Left kidney (tissue), 8 donors: ENCODE measurements around the gene PPOX. TPM values are rescaled to one million over a fixed set of nuclear protein-coding genes. Genes with fewer than 3 reads are reported as not detected.

Experiments
- DNase-seq: peaks from one replicate; pipeline ENCODE4 v3.0.0-alpha.2; 2013
- long read RNA-seq, 8 donors: transcript quantifications; one replicate each; lab custom pipeline, GENCODE V29; 2026
- polyA plus RNA-seq: library from polyadenylated mRNA; unstranded; fragments of 120-200 nt; gene quantifications from one replicate; pipeline ENCODE4 v1.2.1, GENCODE V29; 2013; ENCODE audit not compliant: insufficient read length

The PPOX gene
- polyA plus RNA-seq = 46.6 TPM
- long read RNA-seq, donor 1, partial matches to known transcripts = 0 of 10 reads
- long read RNA-seq, donor 1, other reads (novel, unspliced or antisense) = 6 of 10 reads
- long read RNA-seq, donor 2, partial matches to known transcripts = 21 of 27 reads
- long read RNA-seq, donor 2, other reads (novel, unspliced or antisense) = 0 of 27 reads
- long read RNA-seq, donor 3, partial matches to known transcripts = 23 of 30 reads
- long read RNA-seq, donor 3, other reads (novel, unspliced or antisense) = 0 of 30 reads
- long read RNA-seq, donor 4 = 0 reads
- long read RNA-seq, donor 5, transcript PPOX-202 (13 exons, 1,740 nt) = major isoform, 6 of 78 reads
- long read RNA-seq, donor 5, partial matches to known transcripts = 45 of 78 reads
- long read RNA-seq, donor 5, other reads (novel, unspliced or antisense) = 25 of 78 reads
- long read RNA-seq, donor 6, partial matches to known transcripts = 16 of 32 reads
- long read RNA-seq, donor 6, other reads (novel, unspliced or antisense) = 14 of 32 reads
- long read RNA-seq, donor 7, transcript PPOX-206 (2 exons, 784 nt) = major isoform, 5 of 25 reads
- long read RNA-seq, donor 7, partial matches to known transcripts = 13 of 25 reads
- long read RNA-seq, donor 7, other reads (novel, unspliced or antisense) = 0 of 25 reads
- long read RNA-seq, donor 8, partial matches to known transcripts = 0 of 1 reads
- long read RNA-seq, donor 8, other reads (novel, unspliced or antisense) = 0 of 1 reads

DNA sequence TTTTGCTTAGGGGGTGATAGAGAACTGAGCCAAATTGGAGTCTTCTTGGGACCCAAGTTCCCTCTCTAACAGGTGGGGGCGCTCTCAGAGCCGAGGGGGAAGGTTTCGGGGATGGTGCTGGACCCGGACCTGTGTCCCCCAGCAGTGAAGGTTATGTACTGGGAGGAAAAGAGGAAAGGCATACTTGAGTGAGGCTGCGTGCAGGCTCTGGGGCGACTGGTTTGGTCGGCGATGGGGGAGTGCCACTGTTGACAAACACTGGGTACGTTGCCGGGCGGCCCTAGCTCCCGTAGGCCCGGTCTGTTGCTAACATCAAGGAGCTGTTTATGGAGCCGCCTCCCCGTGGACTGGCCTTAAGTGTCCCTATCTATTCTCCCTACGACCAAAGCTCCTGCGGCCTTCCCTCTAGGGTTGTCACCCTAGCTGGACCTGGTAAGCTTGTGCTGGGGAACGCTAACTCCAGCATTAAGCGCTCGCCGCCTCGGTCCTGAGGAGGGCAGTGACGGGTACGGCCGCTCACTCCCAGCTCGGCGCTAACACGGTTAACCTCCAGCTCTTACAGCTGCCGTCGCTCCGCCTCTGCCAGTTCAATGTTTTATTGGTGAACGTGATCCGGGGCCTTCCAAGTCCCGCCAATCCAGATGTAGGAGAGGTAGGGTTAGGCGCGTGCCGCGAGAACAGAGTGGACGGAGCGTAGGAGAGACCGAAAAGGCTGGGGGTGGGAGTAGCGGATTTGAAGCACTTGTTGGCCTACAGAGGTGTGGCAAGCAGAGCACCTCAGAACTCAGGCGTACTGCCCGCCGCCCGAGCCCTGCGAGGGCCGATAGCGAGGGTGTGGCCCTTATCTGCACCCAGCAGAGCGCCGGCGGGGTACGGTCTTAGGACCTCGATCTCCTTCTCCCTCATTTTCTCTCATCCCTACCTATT, at the start of gene PPOX:
TSS of gene PPOX (plus strand) at position 685 of the 927 bp plus-strand sequence. CDS start 422 bp downstream, outside the sequence.
- peak; percentile 97 for DNase-seq

- peak; percentile 83 for DNase-seq
These were observed 48.3 kb upstream of the PPOX start, which contains the start of the genes NIT1 and PFDN2 for GRCh38 chr1:161117759-161118581. Gene NIT1, plus strand, starts transcription at chr1:161118105. Its CDS starts 72 bp downstream, at chr1:161118177. Gene PFDN2, minus strand, starts transcription at chr1:161118037. Its CDS starts 11 bp downstream, at chr1:161118026.

- DNase-seq = peak; percentile 41
These were observed 46.9 kb upstream of the PPOX start for GRCh38 chr1:161119092-161119903.

- no peak for DNase-seq
These were observed 45.1 kb upstream of the PPOX start for GRCh38 chr1:161121042-161121650.

GRCh38 chr1:161121834-161122233, 44.4 kb upstream of the PPOX start:
- DNase-seq = no peak

DNA sequence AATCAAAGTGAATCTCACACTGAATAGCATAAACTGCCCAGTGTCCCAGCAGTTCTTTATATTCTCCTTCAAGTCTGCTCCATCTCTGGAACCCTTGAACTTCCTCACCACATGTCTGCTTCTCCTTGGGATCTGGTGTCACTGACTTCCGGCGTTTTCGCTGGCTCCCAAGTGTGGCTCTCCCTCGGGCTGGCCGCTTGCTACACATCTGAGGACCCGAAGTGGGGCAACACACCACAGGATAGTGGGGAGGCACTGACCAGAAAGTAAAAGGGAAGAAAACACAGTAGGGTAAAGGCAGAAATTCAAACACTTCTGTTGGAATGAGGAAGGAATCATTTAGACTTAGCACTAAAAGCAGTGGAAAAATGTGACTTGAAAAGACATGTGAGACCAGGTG, 43.3 kb upstream of the PPOX start:
- no peak for DNase-seq

DNA sequence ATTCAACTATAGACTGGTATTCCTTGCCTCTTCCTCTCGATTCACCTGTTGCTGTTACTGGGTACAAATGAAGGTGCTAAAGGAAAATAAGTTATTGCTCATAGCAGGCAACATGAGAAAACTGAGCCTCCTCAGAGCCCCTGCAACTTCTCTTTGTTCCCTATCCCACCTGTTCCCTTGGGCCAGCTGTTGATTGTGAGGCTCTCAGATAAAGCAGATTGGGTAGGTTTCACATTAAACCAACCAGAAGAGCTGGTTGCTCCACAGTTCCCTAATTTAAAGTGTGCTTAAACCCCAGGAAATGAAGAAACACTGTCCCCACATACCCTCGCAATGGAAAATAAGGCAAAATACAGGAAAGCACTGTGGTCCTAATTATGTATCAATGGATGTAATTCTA, 38.6 kb upstream of the PPOX start:
- no peak for DNase-seq

GRCh38 chr1:161128591-161129420, 37.4 kb upstream of the PPOX start:
- DNase-seq = no peak

DNA sequence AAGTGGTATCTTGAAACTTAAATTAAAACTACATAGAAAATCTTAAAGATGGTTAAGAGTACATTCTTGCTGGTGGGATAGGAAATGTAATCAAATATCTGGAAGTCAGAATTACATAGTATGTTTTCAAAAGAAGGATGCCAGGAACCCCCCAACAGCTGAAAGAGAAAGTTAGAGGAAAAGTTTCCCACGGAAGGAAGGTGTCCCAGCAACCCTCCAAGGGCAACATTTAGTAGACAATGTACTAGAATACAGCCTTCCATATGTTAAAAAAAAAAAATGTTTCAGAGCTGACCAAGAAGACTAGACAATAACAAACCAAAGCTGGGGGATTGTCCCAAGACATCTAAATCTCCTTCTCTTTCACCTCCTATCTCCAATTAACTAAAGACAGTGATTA, 36.0 kb upstream of the PPOX start:
- DNase-seq = no peak

DNA sequence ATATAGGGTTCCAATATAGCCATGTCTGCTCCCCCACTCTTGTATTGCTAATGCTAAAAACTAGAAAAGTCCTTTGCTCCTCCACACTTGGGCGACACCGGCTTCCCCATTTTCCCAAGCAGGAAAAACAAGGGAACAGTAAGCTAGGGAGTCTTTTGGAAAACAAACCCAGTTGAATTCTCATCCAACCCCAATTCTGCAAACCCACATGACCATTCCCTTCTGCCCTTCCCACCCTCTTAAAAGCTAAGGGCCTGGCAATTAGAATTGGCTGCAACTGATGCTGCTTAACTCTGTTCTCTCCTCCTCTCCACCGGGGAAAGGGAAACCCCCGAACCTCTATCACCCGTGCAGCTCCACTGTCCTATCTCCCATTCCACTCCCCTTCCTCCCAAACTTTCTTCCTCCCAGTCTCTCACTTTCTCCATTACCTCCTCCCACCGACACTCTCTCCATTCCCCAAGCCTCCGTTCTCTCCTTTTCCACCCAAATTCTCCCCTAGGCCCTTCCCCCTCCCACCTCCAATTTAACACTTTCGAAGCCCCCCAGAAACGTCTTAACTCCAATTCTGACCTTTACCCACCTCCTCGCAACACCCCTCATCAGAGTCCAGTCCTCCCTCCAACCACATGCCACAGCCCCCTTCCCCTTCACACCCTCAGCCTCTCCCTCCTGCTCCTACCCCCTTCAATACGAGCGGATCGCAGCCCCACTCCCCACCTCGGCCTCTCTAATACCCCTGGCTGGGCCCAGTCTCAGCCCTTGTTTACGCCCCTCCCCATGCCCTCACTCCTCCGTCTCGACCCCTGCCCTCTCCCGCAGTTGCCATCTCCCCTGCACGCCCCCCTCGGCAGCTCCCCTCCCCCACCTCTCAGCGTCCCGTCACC, 34.5 kb upstream of the PPOX start:
- DNase-seq = no peak

- DNase-seq = peak; percentile 93
These were observed 33.6 kb upstream of the PPOX start, which contains the start of gene DEDD for GRCh38 chr1:161132410-161133219. Gene DEDD, minus strand, starts transcription at chr1:161132667. Its CDS starts 8,205 bp downstream, at chr1:161124462.

- no peak for DNase-seq
These were observed 32.9 kb upstream of the PPOX start for GRCh38 chr1:161133220-161133740.

DNA sequence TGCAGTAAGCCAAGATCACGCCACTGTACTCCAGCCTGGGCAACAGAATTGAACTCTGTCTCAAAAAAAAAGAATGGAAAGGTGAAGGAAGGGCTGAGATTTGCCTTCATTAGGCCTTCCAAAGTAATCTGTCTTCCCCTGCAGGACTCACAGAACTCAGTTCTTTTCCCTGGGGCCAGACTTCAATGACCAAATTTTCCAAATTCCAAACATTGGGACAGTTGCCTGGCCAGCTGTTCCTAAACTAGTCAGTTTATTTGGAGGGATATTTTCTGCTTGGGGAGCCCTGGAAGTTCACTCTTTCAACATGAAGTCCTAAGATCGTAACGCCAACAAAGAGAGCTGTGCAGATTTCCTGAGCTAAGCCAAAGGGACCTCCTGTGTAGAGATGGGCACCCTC, 28.3 kb upstream of the PPOX start:
- no peak for DNase-seq

DNA sequence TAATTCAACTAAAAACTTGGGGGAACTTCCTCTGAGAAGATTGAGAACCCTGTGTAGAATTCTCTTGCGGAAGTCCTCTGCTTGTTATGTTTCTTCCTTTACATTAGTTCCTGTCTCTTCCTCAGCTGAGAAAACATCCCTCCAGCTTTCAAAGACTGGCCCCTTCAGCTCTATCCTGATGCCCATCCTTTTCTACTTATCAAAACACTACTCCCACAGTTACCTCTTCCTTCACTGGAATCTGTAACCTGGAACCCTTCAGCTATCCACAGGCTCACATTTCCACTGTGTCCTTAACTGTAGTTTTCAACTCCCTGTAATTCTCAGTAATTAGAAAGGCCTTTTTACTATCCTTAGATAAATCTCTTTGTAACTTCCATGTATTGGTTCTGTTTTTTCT, 27.8 kb upstream of the PPOX start:
- peak; percentile 21 for DNase-seq

GRCh38 chr1:161139766-161140165, 26.5 kb upstream of the PPOX start:
- peak; percentile 56 for DNase-seq

DNA sequence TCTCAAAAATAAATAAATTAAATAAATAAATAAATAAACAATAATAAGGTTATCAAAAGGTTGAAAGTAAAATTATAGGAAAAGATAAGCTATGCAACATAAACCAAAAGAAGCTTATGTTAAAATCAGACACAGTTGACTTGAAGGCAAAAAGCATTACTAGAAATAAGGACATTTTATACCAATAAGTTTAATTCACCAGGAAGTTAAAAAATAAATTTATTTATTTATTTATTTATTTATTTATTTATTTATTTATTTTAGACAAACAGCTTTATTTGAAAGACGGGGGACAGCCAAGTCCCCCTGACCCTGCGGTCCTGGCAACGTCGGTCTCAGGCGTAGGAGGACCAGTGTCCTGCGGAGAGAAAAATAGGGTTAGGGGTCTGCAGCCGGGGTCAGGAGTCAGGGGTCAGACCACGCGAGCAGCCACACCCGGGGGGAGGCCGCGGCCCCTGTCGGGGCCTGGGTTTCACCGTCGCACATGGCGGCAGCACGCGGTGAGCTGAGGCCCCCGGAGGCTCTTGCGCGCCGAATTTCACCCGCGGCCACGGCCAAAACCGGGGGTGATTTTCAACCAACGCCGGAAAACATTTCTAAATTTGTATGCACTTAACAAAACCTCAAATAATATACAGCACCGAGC, 25.3 kb upstream of the PPOX start:
- no peak for DNase-seq
